Osteoblast (primary cell): ENCODE data around the gene SUSD3. TPM values are rescaled to one million over a fixed set of nuclear protein-coding genes. Genes with fewer than 3 reads are reported as not detected.

ENCODE experiments used
- DNase-seq: peaks from one replicate; pipeline ENCODE4 v3.0.0; 2011; ENCODE audit warnings: low spot score, mixed read lengths; ENCODE audit not compliant: insufficient read length; ENCODE audit errors: missing footprints
- H2AFZ ChIP-seq: 2 replicates; pipeline ENCODE4 v1.6.0; 2011; ENCODE audit warnings: mild to moderate bottlenecking, low read length
- H3K27ac ChIP-seq: 2 replicates; pipeline ENCODE4 v1.5.1; 2011; ENCODE audit warnings: mild to moderate bottlenecking, low read depth, low read length, moderate library complexity
- H3K27me3 ChIP-seq: 2 replicates; pipeline ENCODE4 v1.6.0; 2012; ENCODE audit warnings: mild to moderate bottlenecking, control low read depth, inconsistent platforms, low read length, moderate library complexity; ENCODE audit not compliant: insufficient read depth
- H3K36me3 ChIP-seq: 2 replicates; pipeline ENCODE4 v1.5.1; 2011; ENCODE audit warnings: mild to moderate bottlenecking, low read length, control low read depth, moderate library complexity; ENCODE audit not compliant: insufficient read depth
- H3K4me1 ChIP-seq: 2 replicates; pipeline ENCODE4 v1.5.1; 2011; ENCODE audit warnings: mild to moderate bottlenecking, low read length, control low read depth, moderate library complexity; ENCODE audit not compliant: insufficient read depth
- H3K4me2 ChIP-seq: 2 replicates; pipeline ENCODE4 v1.6.0; 2011; ENCODE audit warnings: mild to moderate bottlenecking, low read length; ENCODE audit not compliant: insufficient read depth
- H3K4me3 ChIP-seq: fragments of 200-600 bp; sonication (generic); 3 replicates; pipeline ENCODE4 v1.5.1; 2012; ENCODE audit warnings: mild to moderate bottlenecking, low read length, inconsistent platforms; ENCODE audit not compliant: insufficient read depth
- H3K79me2 ChIP-seq: 2 replicates; pipeline ENCODE4 v1.6.0; 2012; ENCODE audit warnings: mild to moderate bottlenecking, low read length, control low read depth, inconsistent platforms; ENCODE audit not compliant: insufficient read depth
- H3K9me3 ChIP-seq: 2 replicates; pipeline ENCODE4 v1.5.1; 2011; ENCODE audit warnings: low read depth, low read length, control low read depth
- H4K20me1 ChIP-seq: 2 replicates; pipeline ENCODE4 v1.6.0; 2012; ENCODE audit warnings: mild to moderate bottlenecking, low read length, control low read depth; ENCODE audit not compliant: insufficient read depth
- CTCF ChIP-seq: IDR thresholded peaks from 2 replicates; pipeline ENCODE4 v1.5.1; 2011; ENCODE audit warnings: mild to moderate bottlenecking, low read depth, low read length, moderate library complexity; ENCODE audit errors: extremely low read depth
- total RNA-seq: library from RNA; depleted of rRNA; stranded (reverse); fragments of >200 nt; gene quantifications from 2 replicates; pipeline ENCODE4 v1.2.3, GENCODE V29; 2012

The SUSD3 gene
- total RNA-seq, 1 donor = 0.36 TPM

DNA sequence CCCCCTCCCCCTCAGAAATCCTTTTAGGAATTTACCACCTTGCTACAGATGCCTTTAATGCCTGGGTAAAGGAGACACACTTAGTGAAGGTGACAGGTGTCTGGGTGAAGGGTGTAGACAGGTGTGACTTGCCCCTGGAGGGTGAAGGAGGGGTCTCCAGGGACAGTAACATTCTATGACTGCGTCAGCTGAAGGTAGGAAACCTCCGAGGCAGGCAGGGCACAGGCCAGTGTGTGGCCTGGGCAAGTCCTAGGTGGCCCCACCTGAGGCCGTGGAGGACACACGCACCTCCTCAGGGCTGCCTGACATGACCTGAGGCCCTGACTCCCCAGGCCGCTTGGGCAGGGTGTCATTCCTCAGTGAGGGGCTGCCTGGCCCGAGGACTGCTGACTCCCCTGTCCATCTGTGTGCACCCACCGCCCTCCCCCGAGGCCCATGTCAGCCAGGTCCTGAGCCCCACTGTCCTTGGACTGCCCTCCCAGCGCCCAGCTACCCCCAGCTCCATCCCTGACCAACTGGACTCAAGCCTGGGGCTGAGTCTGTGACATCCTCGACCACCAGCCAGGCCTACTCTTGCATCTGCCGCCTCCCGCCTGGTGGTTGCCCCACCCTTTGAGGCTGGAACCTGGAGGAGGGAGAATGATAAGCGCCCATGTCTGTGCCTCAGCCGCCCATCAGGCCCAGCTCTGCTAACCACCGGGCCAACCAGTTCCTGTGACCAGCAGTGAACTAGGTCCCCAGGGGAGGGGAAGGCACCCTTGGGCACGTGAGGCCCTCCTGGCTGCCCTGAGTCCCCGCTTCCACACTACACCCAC, 55.9 kb downstream of the SUSD3 start:
- Histone ChIP-seq H3K79me2 (peaks cover 4% of the 10 kb centered on the region), H2AFZ (no peak overlapping the region), H3K27me3 (no peaks in the 10 kb centered on the region), H3K9me3 (no peaks in the 10 kb centered on the region), H3K27ac (no peak overlapping the region), H3K36me3 (peaks cover 19% of the 10 kb centered on the region), H4K20me1 (peaks cover 8% of the 10 kb centered on the region), H3K4me1 (peaks cover 7% of the 10 kb centered on the region), H3K4me3 (no peak overlapping the region), H3K4me2 (no peak overlapping the region)
- TF ChIP-seq CTCF = no peak
- DNase-seq = peak; percentile 59

- no peak overlapping the region for H3K27ac ChIP-seq
- H2AFZ ChIP-seq = no peak overlapping the region
- no peak for TF ChIP-seq CTCF
- H3K4me2 ChIP-seq = no peak overlapping the region
- H4K20me1 ChIP-seq = peaks cover 8% of the 10 kb centered on the region
- peaks cover 4% of the 10 kb centered on the region for H3K79me2 ChIP-seq
- DNase-seq = no peak
- no peaks in the 10 kb centered on the region for H3K9me3 ChIP-seq
- H3K36me3 ChIP-seq = peaks cover 19% of the 10 kb centered on the region
- H3K27me3 ChIP-seq = no peaks in the 10 kb centered on the region
- H3K4me1 ChIP-seq = peaks cover 13% of the 10 kb centered on the region
- H3K4me3 ChIP-seq = no peak overlapping the region
Measured at GRCh38 chr9:93114984-93115335, 56.5 kb downstream of the SUSD3 start.

GRCh38 chr9:93115486-93116071, 57.1 kb downstream of the SUSD3 start:
- H3K9me3 ChIP-seq = no peaks in the 10 kb centered on the region
- peaks cover 16% of the 10 kb centered on the region for H3K36me3 ChIP-seq
- H2AFZ ChIP-seq = no peak overlapping the region
- H4K20me1 ChIP-seq = peaks cover 7% of the 10 kb centered on the region
- H3K79me2 ChIP-seq = peaks cover under 1% of the 10 kb centered on the region
- peaks cover 19% of the 10 kb centered on the region for H3K4me1 ChIP-seq
- TF ChIP-seq CTCF = no peak
- DNase-seq = peak; percentile 22
- no peaks in the 10 kb centered on the region for H3K27me3 ChIP-seq
- H3K4me2 ChIP-seq = no peak overlapping the region
- no peak overlapping the region for H3K27ac ChIP-seq
- no peak overlapping the region for H3K4me3 ChIP-seq
